CD4-positive, alpha-beta T cell treated with Interferon gamma for 1 hour (primary cell): Measurements from ENCODE around the gene CDY2A.
"Not testable (repeated sequence)": the region's sequence is repeated elsewhere in the genome, so short reads cannot be mapped to it uniquely, and the experiment has no call there.

Source experiments
- DNase-seq: peaks from one replicate; pipeline ENCODE4 v3.0.0-alpha.2; 2020

Gene CDY2A, protein sequence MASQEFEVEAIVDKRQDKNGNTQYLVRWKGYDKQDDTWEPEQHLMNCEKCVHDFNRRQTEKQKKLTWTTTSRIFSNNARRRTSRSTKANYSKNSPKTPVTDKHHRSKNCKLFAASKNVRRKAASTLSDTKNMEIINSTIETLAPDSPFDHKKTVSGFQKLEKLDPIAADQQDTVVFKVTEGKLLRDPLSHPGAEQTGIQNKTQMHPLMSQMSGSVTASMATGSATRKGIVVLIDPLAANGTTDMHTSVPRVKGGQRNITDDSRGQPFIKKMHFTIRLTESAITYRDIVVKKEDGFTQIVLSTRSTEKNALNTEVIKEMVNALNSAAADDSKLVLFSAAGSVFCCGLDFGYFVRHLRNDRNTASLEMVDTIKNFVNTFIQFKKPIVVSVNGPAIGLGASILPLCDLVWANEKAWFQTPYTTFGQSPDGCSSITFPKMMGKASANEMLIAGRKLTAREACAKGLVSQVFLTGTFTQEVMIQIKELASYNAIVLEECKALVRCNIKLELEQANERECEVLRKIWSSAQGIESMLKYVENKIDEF

DNA sequence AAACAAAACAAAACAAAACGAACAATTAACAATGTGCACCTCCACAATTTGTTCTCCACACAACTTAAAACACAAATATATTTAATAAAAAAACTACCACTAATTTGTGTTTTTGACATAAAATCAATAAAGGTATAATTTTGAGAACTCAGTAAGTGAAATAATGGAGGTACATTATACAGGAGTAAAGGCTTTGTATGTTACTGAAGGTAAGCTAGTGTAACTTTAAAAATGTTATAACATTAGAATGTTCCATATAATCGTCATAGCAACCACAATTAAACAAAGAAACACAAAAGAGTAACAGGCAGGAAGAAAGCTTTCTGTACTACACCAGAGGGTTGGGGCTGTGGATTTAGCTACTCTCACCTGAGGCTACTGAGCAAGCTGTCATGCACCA is at the start of gene CDY2A:
Gene CDY2A (plus strand): TSS at position 301 of the 400 bp plus-strand sequence. CDS start 328 bp downstream, outside the sequence.
- not testable (repeated sequence) for DNase-seq

DNA sequence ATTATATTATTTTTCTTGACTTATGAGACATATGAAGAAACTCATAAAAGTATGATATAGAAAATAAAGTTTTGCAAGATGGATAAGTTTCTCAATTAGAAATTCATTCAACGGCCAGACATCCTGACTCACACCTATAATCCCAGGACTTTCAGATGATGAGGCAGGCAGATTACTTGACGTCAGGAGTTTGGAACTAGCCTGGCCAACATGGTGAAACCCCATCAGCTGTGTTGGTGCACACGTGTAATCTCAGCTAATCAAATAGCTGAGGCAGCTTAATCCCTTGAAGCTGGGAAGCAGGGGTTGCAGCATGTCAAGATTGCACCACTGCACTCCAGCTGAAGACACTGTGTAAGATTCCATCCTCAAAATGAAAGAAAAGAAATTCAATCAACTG is 28.0 kb upstream of the CDY2A start:
- not testable (repeated sequence) for DNase-seq

DNA sequence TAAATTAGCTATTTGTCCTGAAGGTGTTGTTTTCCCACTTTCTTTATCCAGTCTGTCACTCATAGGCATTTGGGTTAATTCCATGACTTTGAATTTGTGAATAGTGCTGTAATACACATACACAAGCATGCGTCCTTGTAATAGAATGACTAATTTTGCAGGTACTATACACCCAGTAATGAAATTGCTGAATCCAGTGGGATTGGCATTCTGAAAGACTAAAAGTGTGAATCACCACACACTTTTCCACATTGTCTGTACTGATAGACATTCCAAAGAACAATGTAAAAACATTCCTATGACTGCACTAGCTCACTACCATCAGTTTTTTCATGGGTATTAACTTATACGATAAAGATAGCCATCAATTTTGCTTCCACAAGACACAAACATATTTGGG is 27.3 kb upstream of the CDY2A start:
- not testable (repeated sequence) for DNase-seq

- DNase-seq = not testable (repeated sequence)
Measured at GRCh38 chrY:18023897-18024296, 1.7 kb upstream of the CDY2A start.

DNA sequence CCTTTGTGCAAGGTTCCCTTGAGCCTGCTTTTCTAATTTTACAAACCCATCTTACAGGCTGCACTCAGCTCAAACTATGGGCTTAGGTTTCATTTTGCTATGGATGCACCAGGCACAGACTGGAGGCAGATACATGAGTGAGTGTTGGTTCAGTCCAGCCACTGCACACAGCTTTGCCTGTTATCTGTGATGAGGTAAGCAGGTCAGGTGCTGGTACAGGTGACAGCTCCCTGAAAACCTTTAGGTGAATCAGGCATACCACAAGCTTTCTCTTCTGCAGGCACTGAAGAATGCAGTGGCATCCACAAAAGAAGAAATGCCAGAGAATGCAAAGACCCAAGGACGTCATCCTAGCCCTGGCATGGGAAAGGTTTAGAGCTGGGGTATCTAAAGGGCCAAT is 3.3 kb downstream of the CDY2A start:
- not testable (repeated sequence) for DNase-seq

GRCh38 chrY:18030178-18030577 is 4.6 kb downstream of the CDY2A start:
- not testable (repeated sequence) for DNase-seq

DNA sequence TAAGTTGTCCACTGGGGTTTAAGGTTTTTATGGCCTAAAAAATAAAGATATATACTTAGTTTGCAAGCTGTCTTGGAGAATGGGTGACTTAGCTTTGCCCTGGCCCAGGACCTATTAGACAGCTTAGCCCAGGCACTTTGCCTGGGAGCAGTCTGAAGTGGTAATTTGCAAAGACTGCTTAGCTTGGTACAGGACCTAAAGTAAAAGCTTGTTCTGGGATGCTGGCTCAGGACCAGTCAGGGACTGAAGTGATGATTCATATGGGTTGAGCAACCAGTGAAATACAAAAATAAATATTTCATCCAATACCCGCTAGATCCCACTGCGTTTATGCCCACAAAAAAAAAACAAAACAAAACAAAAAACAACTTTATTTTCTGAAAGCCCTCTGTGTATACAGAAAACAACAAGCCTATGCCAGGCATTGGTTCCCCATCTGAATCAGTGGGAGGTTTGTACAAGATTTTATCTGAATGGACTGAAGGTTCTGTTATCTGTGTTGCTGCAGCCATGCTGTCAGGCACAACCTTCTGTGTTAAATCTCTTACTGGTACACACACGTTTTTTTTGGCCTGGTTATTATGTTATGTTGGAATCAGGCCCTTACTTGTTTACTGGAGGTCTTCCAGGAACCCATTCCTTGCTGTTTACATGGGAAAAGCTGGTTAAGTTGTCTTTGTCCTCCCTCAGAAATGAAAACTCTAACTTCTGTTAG is 8.7 kb downstream of the CDY2A start:
- not testable (repeated sequence) for DNase-seq

GRCh38 chrY:18034864-18035263 is 9.3 kb downstream of the CDY2A start:
- DNase-seq = not testable (repeated sequence)

DNA sequence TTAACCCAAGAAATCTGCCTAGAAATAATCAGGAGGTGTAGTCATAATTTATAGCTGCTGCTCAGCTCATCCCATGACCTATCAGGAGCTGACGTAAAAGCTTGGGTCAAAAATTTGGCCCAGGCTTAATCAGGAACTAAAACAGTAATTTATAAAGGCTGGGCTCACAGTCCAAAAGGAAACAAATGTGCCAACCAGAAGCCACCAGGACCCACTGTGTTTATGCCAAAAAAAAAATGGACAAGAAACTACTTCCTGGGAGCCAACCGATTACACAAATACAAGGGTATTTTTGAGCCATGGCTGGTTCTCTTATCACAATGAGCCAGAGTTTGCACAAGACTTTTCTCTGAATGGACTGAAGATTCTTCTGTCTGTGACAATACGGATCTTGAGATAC is 19.4 kb downstream of the CDY2A start:
- DNase-seq = not testable (repeated sequence)

DNA sequence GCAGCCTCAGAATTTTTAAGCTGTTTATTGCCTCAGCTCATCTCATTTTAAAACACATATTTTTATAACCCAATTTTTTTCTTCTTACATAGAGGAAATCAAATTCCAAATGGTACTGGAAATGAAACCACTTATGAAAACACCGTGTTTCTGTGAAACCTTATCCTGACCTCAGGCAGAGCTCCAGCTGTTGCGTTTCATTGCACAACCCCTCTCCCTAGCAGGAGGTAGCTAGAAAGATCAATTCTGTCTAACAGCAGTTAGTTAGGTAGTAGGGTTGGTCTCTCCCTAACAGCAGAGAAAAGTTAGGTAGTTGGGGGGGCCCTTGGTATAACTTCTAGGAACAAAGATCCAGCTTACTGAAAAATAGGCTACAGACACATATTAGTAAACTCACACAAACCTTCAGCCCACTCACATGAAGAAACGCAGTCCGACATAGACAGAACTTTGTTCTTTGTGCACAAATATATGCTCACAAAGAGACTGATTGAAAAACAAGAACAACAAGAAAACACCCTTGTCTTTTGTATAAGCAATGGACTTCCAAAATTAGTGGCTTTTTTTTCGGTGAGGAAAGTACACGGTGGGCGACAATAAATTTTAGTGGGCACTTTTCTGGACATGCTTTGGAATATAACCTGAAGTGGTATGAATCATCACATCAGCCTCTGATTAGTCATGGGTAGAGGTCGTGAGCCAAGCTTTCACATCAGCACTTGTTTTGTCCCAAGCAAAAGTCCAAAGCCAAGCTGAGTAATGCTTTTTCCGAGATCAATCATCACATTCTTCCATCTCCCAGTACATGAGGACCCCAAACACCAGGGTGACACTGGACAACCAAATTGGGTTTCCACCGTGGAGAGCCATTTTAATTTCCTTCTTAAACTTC is 22.8 kb downstream of the CDY2A start:
- not testable (repeated sequence) for DNase-seq

GRCh38 chrY:18049061-18049460 is 23.5 kb downstream of the CDY2A start:
- DNase-seq = not testable (repeated sequence)

- DNase-seq = not testable (repeated sequence)
Measured at GRCh38 chrY:18056473-18056872, 30.9 kb downstream of the CDY2A start.

DNA sequence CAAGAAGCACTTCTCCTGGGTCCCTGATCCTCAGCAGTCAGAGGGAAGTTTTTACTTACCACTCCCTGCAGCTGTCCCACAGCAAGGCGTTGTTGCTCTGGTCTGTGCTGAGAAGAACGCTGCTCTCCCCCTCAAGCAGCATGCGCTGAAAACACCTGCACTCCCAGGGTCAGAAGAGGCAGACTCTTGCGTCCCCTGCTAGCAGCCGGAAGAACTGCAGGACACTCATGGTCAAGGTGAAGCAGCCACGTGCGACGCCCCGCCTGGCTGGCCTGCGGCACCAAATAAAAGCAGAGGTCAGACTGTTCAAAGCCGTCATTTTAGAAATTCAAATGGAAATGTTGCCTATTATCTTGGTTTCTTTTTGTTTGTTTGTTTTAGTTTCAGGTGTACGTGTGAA is 47.9 kb downstream of the CDY2A start:
- DNase-seq = not testable (repeated sequence)
